PC-9 (cell line): ENCODE data around the gene UST. TPM values are rescaled to one million over a fixed set of nuclear protein-coding genes. Genes with fewer than 3 reads are reported as not detected.

Experiments used
- BruUV-seq: library from RNA; stranded (reverse); fragments of 400-500 nt; replicated peaks from 2 replicates; lab custom pipeline; 2021; lab: Mats Ljungman, UMichigan
- CTCF ChIA-PET: fragments of 300-600 bp; sonication (Branson Sonifier 250); formaldehyde crosslinking; loops from one replicate; lab custom pipeline; 2022; ENCODE audit warnings: antibody characterized with exemption; lab: Charles Lee
- POLR2A ChIA-PET: fragments of 300-600 bp; sonication (Branson Sonifier 250); formaldehyde crosslinking; loops from one replicate; lab custom pipeline; 2022; ENCODE audit warnings: antibody characterized with exemption; ENCODE audit not compliant: unreplicated experiment; lab: Charles Lee
- DNase-seq, 2 experiments: peaks; one replicate each; pipeline versions ENCODE4 v3.0.0 to v3.0.0-alpha.2; 2015 to 2022; ENCODE audit warnings: mixed read lengths in 1 of 2
- H2AFZ ChIP-seq: fragments of 200-600 bp; sonication (generic); 2 replicates; pipeline ENCODE4 v1.8.1; 2017; ENCODE audit warnings: antibody characterized with exemption
- H3F3A ChIP-seq: fragments of 200-600 bp; sonication (generic); 2 replicates; pipeline ENCODE4 v1.8.1; 2017; ENCODE audit warnings: antibody characterized with exemption, mild to moderate bottlenecking, low read depth; ENCODE audit not compliant: insufficient read depth
- H3K27ac ChIP-seq: fragments of 200-600 bp; sonication (generic); 2 replicates; pipeline ENCODE4 v1.6.1; 2016; ENCODE audit warnings: mixed run types
- H3K27me3 ChIP-seq: fragments of 200-600 bp; sonication (generic); 2 replicates; pipeline ENCODE4 v1.6.1; 2016; ENCODE audit warnings: low read depth, mixed run types; ENCODE audit not compliant: insufficient read depth
- H3K36me3 ChIP-seq: fragments of 200-600 bp; sonication (generic); 2 replicates; pipeline ENCODE4 v1.6.1; 2016; ENCODE audit warnings: low read depth, mixed run types
- H3K4me1 ChIP-seq: fragments of 200-600 bp; sonication (generic); replicated peaks from 2 replicates; pipeline ENCODE4 v1.6.1; 2016; ENCODE audit warnings: mixed run types; ENCODE audit not compliant: insufficient read depth
- H3K4me2 ChIP-seq: fragments of 200-600 bp; sonication (generic); 2 replicates; pipeline ENCODE4 v1.6.1; 2017; ENCODE audit warnings: mixed run types
- H3K4me3 ChIP-seq: fragments of 200-600 bp; sonication (generic); 2 replicates; pipeline ENCODE4 v1.6.1; 2016; ENCODE audit warnings: mixed run types
- H3K79me2 ChIP-seq: fragments of 200-600 bp; sonication (generic); 2 replicates; pipeline ENCODE4 v1.6.1; 2017; ENCODE audit warnings: low read depth, mixed run types
- H3K9me2 ChIP-seq: fragments of 200-600 bp; sonication (generic); 2 replicates; pipeline ENCODE4 v1.8.1; 2017; ENCODE audit warnings: mild to moderate bottlenecking; ENCODE audit not compliant: insufficient read depth
- H3K9me3 ChIP-seq: fragments of 200-600 bp; sonication (generic); 2 replicates; pipeline ENCODE4 v1.8.1; 2016; ENCODE audit warnings: low read depth; ENCODE audit not compliant: insufficient read depth
- H4K20me1 ChIP-seq: fragments of 200-600 bp; sonication (generic); 2 replicates; pipeline ENCODE4 v1.8.1; 2017; ENCODE audit not compliant: insufficient read depth
- CTCF ChIP-seq: fragments of 200-600 bp; sonication (generic); conservative IDR thresholded peaks from 2 replicates; pipeline ENCODE4 v1.6.1; 2017; ENCODE audit warnings: mixed run types, antibody characterized with exemption, mild to moderate bottlenecking, moderate library complexity
- EZH2 ChIP-seq: fragments of 200-600 bp; sonication (generic); IDR thresholded peaks from 2 replicates; pipeline ENCODE4 v1.8.0; 2017; ENCODE audit warnings: antibody characterized with exemption, low read depth
- intact Hi-C: fragments of 100-400 bp; cut with micrococcal nuclease; formaldehyde crosslinking; loops from one replicate; pipeline ENCODE4 v1.10.0; 2022; ENCODE audit not compliant: unreplicated experiment
- total RNA-seq: library from RNA; stranded (reverse); gene quantifications from 2 replicates; pipeline ENCODE4 v1.2.3, GENCODE V29; 2021

Gene UST
- total RNA-seq, 1 experiment from 2014 or later, result 4.2 TPM

- ChIA-PET POLR2A (no interaction called here), CTCF (no interaction called here)
- H3K4me2 ChIP-seq, result no peak overlapping the region
- no peaks in the 10 kb centered on the region for H3K9me3 ChIP-seq
- intact Hi-C loops, result no loop called here
- H3K36me3 ChIP-seq, result no peaks in the 10 kb centered on the region
- no peaks in the 10 kb centered on the region for H4K20me1 ChIP-seq
- no peaks in the 10 kb centered on the region for H3K79me2 ChIP-seq
- no peak overlapping the region for H3K4me3 ChIP-seq
- no peaks in the 10 kb centered on the region for H3K4me1 ChIP-seq
- no peaks in the 10 kb centered on the region for H3K9me2 ChIP-seq
- no TSS peak for BruUV-seq
- H3F3A ChIP-seq, result no peaks in the 10 kb centered on the region
- H3K27me3 ChIP-seq, result no peaks in the 10 kb centered on the region
- no peak overlapping the region for H2AFZ ChIP-seq
- TF ChIP-seq EZH2, result no peak
- TF ChIP-seq CTCF, result no peak
- DNase-seq, result no peak
- H3K27ac ChIP-seq, result no peak overlapping the region
Measured at GRCh38 chr6:148905901-148906300, 159.1 kb downstream of the UST start.

- Histone ChIP-seq H2AFZ (no peak overlapping the region), H3K4me3 (no peak overlapping the region), H3K9me3 (no peaks in the 10 kb centered on the region), H3K4me2 (no peak overlapping the region), H3K4me1 (no peaks in the 10 kb centered on the region), H3K27me3 (no peaks in the 10 kb centered on the region), H3K9me2 (no peaks in the 10 kb centered on the region), H4K20me1 (no peaks in the 10 kb centered on the region), H3F3A (no peaks in the 10 kb centered on the region), H3K27ac (no peak overlapping the region), H3K36me3 (no peaks in the 10 kb centered on the region), H3K79me2 (no peaks in the 10 kb centered on the region)
- no peak for DNase-seq
- TF ChIP-seq CTCF (no peak), EZH2 (no peak)
- no TSS peak for BruUV-seq
- POLR2A ChIA-PET, result interaction anchor here (0.6 kb wide), 1 partner anchor 120 kb away, joined by 3 read pairs; no protein-coding TSS in a partner anchor
- intact Hi-C loops, result no loop called here
- CTCF ChIA-PET, result no interaction called here
Measured at GRCh38 chr6:148906386-148906785, 159.6 kb downstream of the UST start.

GRCh38 chr6:148907573-148907972 is 160.7 kb downstream of the UST start:
- Histone ChIP-seq H3K79me2 (no peaks in the 10 kb centered on the region), H3K36me3 (no peaks in the 10 kb centered on the region), H3K9me2 (no peaks in the 10 kb centered on the region), H2AFZ (no peak overlapping the region; the same call in 1 of the 2 replicates), H3K4me1 (no peaks in the 10 kb centered on the region), H3F3A (no peaks in the 10 kb centered on the region), H3K4me2 (no peak overlapping the region), H3K27ac (no peak overlapping the region), H4K20me1 (no peaks in the 10 kb centered on the region), H3K9me3 (no peaks in the 10 kb centered on the region), H3K27me3 (no peaks in the 10 kb centered on the region), H3K4me3 (no peak overlapping the region)
- POLR2A ChIA-PET, result no interaction called here
- BruUV-seq, result no TSS peak
- CTCF ChIA-PET, result no interaction called here
- intact Hi-C loops, result no loop called here
- DNase-seq, result no peak
- TF ChIP-seq EZH2 (no peak), CTCF (no peak)
